ENCODE data around the gene PSMD13.

DNA sequence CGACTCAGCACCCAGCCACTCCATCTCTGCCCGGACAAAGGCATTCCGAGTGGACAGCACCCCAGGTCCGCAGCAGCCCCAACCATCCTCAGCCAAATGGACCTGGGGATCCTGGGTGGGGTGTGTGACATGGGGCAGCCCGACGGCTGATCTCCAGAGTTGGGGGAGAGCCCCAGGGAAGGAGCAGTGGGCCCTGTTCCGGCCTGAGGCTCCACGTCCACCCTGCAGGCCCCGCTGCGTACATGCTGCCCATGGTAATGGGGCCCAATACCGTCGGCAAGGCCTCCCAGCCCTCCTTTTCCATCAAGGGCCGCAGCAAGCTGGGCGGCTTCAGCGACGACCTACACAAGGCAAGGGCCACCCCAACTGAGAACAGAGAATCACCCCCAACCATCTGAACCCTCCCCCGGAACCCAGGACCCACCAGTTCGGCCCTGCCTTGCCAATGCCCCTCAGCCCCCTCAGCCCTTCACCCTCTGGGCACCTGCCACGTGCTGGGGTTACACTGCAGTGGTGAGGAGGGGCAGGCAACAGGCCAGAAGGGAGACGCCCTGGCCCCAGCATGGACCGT, 38.5 kb upstream of the PSMD13 start:
- no peak for TF ChIP-seq FOXM1 (IDR thresholded peaks at IDR 0.05; ENCODE audit: borderline replicate concordance)
- no peak for TF ChIP-seq BHLHE40 (IDR thresholded peaks at IDR 0.05; ENCODE audit: borderline replicate concordance)
- no peak for TF ChIP-seq ELF4 (IDR thresholded peaks at IDR 0.05)
- no peak for TF ChIP-seq NFRKB (IDR thresholded peaks at IDR 0.05)
- TF ChIP-seq HDGF (IDR thresholded peaks at IDR 0.05; ENCODE audit: borderline replicate concordance): no peak
- TF ChIP-seq, protein P1, sequence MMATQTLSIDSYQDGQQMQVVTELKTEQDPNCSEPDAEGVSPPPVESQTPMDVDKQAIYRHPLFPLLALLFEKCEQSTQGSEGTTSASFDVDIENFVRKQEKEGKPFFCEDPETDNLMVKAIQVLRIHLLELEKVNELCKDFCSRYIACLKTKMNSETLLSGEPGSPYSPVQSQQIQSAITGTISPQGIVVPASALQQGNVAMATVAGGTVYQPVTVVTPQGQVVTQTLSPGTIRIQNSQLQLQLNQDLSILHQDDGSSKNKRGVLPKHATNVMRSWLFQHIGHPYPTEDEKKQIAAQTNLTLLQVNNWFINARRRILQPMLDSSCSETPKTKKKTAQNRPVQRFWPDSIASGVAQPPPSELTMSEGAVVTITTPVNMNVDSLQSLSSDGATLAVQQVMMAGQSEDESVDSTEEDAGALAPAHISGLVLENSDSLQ (IDR thresholded peaks at IDR 0.05): no peak
- no peak for TF ChIP-seq TARDBP (IDR thresholded peaks at IDR 0.05)

All from HEK293T (cell line).